ENCODE measurements around the gene TTC32.
"Not testable (repeated sequence)": the region's sequence is repeated elsewhere in the genome, so short reads cannot be mapped to it uniquely, and the experiment has no call there.

The TTC32 gene

DNA sequence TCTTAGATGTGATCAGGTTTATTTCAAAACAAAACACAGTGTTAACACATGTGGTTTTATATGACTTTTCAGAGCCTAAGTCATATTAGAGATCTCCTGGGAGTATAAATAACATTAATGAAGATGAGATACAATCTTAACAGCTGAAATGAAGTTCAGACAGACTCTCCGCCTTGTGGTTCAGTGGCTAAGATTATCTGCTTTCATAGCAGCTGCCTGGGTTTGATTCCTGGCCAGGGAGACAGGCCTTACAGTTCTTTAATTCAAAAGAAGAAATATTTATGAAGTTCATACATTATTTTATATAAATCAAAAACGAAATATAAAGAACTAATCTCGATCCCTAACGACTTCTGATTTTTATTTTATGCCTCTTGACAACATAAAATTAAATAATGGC is 35.2 kb upstream of the TTC32 start:
- no peak overlapping the region for H3K4me3 ChIP-seq (ENCODE audit: low read depth, low read length)
- TF ChIP-seq, protein P1, sequence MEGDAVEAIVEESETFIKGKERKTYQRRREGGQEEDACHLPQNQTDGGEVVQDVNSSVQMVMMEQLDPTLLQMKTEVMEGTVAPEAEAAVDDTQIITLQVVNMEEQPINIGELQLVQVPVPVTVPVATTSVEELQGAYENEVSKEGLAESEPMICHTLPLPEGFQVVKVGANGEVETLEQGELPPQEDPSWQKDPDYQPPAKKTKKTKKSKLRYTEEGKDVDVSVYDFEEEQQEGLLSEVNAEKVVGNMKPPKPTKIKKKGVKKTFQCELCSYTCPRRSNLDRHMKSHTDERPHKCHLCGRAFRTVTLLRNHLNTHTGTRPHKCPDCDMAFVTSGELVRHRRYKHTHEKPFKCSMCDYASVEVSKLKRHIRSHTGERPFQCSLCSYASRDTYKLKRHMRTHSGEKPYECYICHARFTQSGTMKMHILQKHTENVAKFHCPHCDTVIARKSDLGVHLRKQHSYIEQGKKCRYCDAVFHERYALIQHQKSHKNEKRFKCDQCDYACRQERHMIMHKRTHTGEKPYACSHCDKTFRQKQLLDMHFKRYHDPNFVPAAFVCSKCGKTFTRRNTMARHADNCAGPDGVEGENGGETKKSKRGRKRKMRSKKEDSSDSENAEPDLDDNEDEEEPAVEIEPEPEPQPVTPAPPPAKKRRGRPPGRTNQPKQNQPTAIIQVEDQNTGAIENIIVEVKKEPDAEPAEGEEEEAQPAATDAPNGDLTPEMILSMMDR (IDR thresholded peaks at IDR 0.05; ENCODE audit: borderline replicate concordance, insufficient read depth, low read depth, low read length): no peak

DNA sequence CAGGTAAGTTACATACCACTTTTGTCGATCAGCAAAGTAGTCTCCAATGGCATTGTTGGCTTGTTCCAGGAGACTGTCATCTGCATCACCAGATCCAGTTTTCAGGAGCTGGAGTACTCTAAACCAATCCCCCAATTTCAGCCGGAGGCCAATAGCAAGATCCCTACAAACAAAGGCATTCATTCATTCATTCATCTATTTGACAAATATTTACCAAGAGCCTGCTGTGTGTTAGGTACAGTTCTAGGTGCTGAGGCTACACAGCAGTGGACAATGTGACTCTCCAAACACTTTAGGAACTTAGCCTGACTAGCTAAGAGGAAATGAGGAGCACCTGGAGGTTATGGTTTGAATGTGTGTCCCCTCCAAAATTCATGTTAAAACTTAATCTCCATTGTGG is 34.4 kb upstream of the TTC32 start:
- H3K4me3 ChIP-seq (ENCODE audit: low read depth, low read length): no peak overlapping the region
- TF ChIP-seq, protein P1 (IDR thresholded peaks at IDR 0.05; ENCODE audit: borderline replicate concordance, insufficient read depth, low read depth, low read length): no peak

DNA sequence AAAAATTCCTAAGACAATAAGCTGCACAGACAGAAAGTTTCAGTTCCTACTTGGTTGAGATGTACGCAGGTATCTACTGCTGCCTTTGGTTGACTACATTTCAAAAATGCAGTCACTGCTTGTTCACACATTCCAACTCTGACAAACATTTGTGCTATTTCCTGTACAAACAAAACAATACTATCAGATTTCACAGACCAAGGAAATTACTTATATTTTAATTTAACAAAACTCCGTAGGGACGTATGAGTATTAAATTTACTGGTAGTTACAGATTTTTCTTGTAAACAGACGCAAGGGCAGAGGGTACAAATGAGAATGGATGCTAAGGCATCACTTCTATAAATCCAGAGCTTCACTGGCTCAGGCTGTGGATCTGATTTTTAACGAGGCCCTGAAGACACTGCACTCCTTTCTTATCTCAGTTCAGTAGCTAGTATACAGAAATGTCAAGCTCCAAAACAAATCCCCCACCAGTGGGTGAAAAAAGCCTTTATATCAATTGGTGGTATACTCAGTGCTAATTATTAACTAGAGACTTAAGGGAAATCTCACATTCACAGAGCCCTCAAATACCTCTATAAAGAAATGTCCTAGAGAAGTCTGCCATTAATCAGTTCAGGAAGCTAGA is 31.7 kb upstream of the TTC32 start:
- no peak overlapping the region for H3K4me3 ChIP-seq (ENCODE audit: low read depth, low read length)
- TF ChIP-seq, protein P1 (IDR thresholded peaks at IDR 0.05; ENCODE audit: borderline replicate concordance, insufficient read depth, low read depth, low read length): no peak

DNA sequence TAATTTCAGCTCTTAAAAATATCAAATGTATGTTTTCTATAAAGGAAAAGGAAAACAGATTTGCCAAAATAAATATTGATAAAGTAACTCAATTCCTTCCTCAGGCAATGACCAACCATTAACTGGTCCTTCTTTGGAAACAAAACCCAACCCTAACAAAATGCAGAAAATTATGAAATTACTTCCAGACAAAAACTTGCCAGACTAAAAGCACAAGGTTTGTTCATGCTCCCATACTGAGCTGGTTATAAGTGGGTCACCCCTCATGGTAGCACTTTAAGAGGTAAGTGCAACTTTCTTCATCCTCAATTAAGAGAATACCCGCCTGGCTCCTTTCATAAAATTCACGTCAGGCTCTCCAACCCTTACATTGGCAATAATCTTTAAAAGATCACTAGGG is 31.1 kb upstream of the TTC32 start:
- TF ChIP-seq, protein P1 (IDR thresholded peaks at IDR 0.05; ENCODE audit: borderline replicate concordance, insufficient read depth, low read depth, low read length): no peak
- no peak overlapping the region for H3K4me3 ChIP-seq (ENCODE audit: low read depth, low read length)

DNA sequence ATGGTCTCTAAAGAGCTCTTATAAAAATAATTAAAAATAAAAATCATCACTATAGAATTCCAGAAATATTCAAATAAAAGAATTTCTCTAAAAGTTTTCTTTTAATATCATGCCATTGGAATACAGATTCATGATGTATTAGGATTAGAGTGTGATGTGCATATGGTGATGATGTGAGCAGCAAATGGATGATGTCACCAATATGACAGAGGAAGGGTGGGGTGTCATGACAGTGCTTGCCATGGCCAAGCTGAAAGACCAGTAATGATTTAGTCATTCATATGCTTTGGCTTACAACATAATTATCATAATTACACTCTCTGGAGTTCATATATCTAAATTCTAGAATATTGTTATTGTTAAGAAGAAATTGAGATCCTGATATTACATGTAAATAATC is 27.4 kb upstream of the TTC32 start:
- TF ChIP-seq, protein P1 (IDR thresholded peaks at IDR 0.05; ENCODE audit: borderline replicate concordance, insufficient read depth, low read depth, low read length): no peak
- no peak overlapping the region for H3K4me3 ChIP-seq (ENCODE audit: low read depth, low read length)

DNA sequence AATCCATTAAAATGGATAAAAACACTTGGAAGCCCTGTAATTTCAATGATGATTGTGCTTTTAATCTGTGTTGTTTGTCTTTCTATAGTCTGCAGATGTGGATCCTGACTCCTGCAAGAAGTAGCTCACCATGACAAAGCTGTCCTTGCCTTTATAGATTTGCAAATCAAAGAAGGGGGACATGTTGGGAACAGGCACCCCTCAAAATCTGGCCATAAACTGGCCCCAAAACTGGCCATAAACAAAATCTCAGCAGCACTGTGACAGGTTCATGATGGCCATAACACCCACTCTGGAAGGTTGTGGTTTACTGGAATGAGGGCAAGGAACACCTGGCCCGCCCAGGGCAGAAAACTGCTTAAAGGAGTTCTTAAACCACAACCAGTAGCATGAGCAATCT is 26.0 kb upstream of the TTC32 start:
- H3K4me3 ChIP-seq (ENCODE audit: low read depth, low read length): not testable (repeated sequence)

DNA sequence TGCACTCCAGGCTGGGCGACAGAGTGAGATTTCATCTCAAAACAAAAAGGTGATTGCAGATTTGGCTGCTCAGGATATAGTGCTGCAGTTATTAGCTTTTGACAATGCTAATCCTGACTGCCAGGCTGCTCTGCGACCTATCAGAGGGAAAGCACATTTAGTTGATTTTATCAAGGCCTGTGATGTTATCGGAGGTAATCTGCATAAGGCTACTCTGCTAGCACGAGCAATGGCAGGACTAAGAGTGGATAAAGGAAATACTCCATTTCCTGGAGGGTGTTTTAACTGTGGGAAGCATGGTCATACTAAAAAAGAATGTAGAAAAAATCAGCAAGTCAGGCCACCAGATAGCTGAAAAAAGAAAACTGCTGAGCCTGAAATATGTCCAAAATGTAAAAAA is 22.7 kb upstream of the TTC32 start:
- H3K4me3 ChIP-seq (ENCODE audit: low read depth, low read length): not testable (repeated sequence)

DNA sequence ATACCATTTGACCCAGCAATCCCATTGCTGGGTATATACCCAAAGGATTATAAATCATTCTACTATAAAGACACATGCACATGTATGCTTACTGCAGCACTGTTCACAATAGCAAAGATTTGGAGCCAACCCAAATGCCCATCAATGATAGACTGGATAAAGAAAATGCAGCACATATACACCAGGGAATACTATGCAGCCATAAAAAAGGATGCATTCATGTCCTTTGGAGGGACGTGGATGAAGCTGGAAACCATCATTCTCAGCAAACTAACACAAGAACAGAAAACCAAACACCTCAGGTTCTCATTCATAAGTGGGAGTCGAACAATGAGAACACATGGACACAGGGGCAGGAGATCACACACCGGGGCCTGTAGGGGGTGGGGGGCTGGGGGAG is 20.4 kb upstream of the TTC32 start:
- not testable (repeated sequence) for H3K4me3 ChIP-seq (ENCODE audit: low read depth, low read length)

DNA sequence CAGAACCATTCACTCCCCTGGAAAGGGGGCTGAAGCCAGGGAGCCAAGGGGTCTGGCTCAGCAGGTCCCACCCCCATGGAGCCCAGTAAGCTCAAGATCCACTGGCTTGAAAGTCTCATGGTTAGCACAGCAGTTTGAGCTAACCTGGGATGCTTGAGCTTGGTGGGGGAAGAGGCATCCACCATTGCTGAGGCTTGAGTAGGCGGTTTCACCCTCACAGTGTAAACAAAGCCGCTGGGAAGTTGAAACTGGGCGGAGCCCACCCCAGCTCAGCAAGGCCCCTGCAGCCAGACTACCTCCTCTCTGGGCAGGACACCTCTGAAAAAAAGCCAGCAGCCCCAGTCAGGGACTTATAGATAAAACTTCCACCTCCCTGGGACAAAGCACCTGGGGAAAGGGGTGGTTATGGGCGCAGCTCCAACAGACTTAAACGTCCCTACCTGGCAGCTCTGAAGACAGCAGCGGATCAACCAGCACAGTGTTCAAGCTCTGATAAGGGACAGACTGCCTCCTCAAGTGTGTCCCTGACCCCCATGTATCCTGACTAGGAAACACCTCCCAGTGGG is 14.7 kb upstream of the TTC32 start:
- no peak overlapping the region for H3K4me3 ChIP-seq (ENCODE audit: low read depth, low read length)
- TF ChIP-seq, protein P1 (IDR thresholded peaks at IDR 0.05; ENCODE audit: borderline replicate concordance, insufficient read depth, low read depth, low read length): no peak

All from GM12875 (cell line).